GM18499 (cell line): ENCODE measurements around the gene TRMT2A.
"Not testable (repeated sequence)": the region's sequence is repeated elsewhere in the genome, so short reads cannot be mapped to it uniquely, and the experiment has no call there.

Source experiments
- ATAC-seq: cut with Tn5 transposase; IDR thresholded peaks from one replicate; pipeline ENCODE4 v1.9.1; 2021; ENCODE audit warnings: moderate number of reproducible peaks; ENCODE audit not compliant: insufficient read depth, unreplicated experiment

TRMT2A gene

GRCh38 chr22:20089226-20089976 lies 27.6 kb downstream of the TRMT2A start:
- no peak for ATAC-seq

GRCh38 chr22:20088263-20088648 lies 28.8 kb downstream of the TRMT2A start:
- no peak for ATAC-seq

GRCh38 chr22:20087319-20088262 lies 29.4 kb downstream of the TRMT2A start:
- ATAC-seq, result no peak

DNA sequence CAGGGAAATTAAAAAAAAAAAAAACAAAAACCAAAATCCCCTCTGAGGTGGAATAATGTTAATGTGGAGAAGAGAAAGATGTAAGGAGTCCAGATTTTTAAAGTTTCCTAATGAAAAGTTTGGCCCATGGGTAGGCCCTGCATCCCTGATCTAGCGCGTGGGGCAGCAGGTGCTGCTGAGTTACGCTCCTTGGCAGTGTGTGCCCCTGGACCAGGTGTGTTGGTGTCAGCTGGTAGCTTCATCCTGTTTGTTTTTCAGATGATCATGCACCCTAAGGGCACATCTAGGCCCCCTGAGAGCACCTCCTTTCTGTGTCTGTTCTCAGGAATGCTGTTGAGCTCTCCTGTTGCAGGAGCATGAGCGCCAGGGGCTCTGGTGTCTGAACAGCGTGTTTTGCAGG lies 30.3 kb downstream of the TRMT2A start:
- ATAC-seq, result no peak

GRCh38 chr22:20086101-20086599 lies 30.9 kb downstream of the TRMT2A start:
- ATAC-seq, result no peak

GRCh38 chr22:20085651-20086050 lies 31.4 kb downstream of the TRMT2A start:
- no peak for ATAC-seq

DNA sequence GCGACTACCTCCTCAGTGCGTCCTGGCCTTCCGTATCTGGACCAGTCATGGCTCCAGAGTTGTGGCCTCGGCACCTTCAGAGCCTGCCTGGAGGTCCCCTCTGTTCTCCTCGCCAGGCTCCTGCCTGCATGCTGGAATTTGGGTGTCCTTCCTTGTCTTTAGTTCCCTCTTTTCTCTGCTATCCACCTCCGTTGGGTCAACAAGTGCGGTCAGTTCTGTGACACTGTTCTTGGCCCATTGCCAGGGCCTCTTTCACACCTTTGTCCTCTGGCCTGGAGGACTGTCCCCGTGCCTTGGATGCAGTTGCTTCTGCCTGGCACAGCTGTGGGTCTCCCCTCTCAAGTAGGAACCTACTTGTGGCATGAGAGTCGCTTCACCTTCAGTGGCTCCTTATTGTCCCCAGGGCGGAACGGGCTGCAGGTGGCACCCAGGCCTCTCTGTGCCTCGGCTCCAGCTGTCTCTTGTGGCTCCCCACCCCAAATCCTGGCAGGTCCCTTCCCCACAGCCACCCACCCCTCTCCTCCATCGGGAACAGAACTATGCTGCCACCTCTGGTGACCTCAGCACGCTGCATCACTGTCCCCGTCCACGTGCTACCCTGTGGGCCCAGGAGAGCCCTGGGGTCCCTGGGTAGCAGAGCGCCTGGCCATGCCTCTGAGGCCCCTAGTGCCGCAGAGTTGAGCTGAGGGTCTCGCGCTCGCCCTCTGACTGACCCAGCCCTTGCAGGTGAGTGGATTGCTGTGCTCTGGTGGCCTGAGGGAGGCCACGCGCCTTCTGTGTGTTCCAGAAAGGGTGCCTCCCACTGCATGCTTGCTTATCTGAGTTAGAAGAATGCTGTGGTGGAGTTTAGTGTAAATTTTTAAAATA lies 32.2 kb downstream of the TRMT2A start:
- ATAC-seq, result no peak

DNA sequence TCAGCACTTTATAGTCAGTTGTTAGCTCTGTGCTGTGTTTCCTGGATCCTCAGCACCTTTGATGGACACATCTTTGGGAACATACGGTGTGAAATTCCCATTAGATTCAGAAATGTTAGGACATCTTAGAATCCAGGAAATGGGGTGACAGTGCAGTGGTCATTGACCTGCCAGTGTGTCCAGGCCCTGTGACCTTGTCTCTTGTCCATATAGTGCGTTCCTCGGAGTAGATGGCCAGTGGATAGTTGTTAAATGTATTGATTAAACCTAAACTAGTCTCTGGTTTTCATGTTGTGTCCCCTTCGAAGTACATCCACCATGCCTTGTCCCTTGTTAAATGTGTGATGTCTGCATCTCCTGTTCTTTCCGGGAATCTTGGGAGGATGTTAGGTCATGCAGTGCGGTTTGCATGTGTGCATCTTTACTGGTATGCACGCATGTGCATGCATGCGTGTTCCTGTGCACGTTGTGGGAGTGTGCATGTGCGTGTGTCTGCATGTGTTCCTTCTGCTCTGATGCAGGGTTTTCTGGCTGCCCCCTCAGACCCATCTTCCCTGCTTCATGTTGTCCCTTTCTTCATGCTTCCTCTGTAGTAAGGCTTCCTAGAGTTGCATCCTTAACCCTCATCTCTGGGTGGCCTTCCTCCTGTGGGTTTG lies 33.0 kb downstream of the TRMT2A start:
- ATAC-seq, result no peak

GRCh38 chr22:20083157-20083890 lies 33.7 kb downstream of the TRMT2A start:
- ATAC-seq, result no peak

DNA sequence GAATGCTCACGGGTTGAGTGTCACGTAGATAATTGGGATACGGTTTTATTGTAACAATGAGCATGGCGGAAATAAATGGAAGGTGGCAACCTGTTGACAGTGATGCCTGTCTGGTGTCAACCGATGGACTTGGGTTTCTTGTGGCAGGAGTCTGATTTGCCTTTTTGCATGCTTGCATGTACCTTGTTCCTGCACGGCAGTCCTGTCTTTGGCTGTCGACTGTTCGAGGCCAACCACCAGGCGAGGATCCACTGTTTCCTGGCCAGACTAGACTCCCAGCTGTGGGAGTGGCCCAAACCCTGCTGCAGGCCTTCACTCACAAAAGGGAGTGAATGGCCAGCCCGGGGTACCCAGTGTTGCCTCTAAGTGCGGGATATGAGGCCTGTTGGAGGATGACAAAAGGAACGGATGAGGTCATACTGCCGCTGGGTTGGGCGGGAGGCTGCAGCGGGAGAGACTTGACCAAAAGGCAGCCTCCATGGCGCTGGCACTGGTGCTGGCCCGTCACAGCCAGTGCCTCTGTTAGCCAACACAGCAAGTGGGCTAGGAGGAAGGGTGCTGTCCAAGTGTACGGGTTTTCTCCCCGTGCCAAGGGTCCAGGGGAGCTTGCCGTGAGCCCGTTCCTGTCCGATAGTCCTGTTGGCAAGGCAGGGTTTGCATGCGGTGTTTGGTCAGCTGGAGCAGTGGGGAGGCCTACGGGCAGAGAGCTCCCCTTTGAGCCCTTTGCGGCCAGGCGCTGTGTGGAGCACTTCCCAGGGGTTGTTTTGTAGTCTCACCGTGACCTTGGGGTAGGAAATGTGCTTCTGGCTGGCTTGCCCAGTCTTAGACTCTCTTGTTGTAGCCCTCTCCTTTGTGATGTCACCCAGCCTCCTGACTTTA lies 36.0 kb downstream of the TRMT2A start:
- ATAC-seq, result no peak

GRCh38 chr22:20080445-20080775 lies 36.6 kb downstream of the TRMT2A start:
- no peak for ATAC-seq

GRCh38 chr22:20079745-20080444 lies 37.1 kb downstream of the TRMT2A start, which contains the start of gene DGCR8:
TSS of gene DGCR8 (plus strand) at chr22:20080241. CDS start at chr22:20085964, 5,723 bp downstream.
- no peak for ATAC-seq

DNA sequence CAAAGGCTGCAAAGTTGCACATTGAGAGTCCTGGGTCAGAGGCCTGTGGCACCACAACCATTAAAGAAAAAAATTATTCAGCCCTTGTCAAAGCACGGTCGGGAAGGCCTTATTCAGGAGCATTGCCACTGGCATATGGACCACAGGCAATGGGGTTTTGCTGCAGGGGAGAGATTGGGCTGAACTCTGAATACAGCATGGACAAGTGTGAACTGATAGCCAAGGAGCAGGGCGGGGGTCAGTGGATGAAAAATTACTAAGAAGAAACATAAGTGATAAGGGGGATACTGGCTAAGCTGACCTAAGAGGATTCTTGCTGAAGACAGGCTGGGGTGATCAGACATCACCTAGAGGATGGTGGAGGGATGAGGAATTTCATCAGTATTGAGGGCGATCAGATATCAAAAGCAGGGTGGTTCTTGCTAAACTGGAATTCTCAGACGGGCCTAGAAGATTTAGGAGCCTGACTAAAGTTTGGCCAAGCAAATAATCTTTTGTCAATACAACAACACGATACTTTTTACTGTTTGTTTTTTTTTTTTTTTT lies 40.3 kb downstream of the TRMT2A start:
- ATAC-seq, result no peak

DNA sequence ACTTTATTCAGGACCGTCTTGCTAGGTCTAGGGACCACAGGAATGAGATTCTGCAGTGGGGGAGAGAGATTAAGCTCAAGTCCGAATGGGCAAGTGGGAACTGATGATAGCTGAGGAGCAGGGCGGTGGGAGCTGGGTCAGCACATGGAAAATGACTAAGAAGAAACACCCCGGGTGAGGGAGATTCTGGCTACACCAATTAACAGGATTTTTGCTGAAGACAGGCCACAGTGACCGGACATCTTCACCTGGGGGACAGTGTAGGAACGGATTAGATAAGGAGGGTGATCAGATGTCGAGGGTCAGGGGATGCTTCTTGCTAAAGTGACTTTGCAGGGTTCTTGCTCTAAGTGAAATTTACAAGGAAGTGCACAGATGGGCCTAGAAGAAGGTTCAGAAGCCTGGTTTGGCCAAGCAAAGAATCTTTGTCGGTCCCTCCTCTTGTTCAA lies 45.5 kb downstream of the TRMT2A start:
- ATAC-seq, result no peak

DNA sequence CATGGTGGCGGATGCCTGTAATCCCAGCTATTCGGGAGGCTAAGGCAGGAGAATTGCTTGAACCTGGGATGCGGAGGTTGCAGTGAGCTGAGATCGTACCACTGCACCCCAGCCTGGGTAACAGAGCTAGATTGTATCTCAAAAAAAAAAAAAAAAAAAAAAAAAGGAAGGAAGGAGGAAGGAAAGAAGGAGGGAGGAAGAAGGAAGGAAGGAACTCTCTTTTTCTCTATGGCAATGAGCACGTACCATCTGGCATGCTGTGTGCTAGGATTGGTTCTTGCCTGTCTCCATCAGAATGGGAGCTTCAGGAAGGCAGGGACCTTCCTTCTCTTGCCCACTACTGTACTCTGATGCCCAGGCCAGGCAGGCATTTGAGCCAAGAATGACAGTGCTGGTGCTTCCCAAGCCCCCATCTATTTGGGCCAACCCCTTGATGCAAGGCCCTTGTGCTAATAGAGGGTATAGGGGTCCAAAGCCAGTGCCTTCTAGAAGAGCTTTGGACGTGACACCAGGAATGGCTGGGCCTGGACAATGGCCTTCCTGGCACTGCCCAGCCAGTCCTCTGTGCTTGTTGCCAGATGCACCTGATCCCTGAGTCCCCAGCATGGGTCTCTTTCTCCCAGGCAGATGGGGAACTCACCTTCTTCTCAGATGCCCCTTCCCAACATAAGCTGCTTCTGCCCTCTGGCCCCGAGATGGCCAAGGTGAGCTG lies 47.5 kb downstream of the TRMT2A start:
- ATAC-seq, result no peak

GRCh38 chr22:20068640-20069039 lies 48.4 kb downstream of the TRMT2A start:
- ATAC-seq, result no peak

GRCh38 chr22:20067384-20067682 lies 49.7 kb downstream of the TRMT2A start:
- not testable (repeated sequence) for ATAC-seq
